NCI-H2029 treated with DMSO at 0.1 percent for 48 hours (cell line): ENCODE data around the gene CMBL.
A peak's percentile ranks its signal among the peaks of the same experiment; 100 is the strongest.
"Not testable (repeated sequence)": the region's sequence is repeated elsewhere in the genome, so short reads cannot be mapped to it uniquely, and the experiment has no call there.

Source experiments
- DNase-seq: peaks from one replicate; lab custom pipeline; 2025; lab: John Stamatoyannopoulos, UW

CMBL gene

DNA sequence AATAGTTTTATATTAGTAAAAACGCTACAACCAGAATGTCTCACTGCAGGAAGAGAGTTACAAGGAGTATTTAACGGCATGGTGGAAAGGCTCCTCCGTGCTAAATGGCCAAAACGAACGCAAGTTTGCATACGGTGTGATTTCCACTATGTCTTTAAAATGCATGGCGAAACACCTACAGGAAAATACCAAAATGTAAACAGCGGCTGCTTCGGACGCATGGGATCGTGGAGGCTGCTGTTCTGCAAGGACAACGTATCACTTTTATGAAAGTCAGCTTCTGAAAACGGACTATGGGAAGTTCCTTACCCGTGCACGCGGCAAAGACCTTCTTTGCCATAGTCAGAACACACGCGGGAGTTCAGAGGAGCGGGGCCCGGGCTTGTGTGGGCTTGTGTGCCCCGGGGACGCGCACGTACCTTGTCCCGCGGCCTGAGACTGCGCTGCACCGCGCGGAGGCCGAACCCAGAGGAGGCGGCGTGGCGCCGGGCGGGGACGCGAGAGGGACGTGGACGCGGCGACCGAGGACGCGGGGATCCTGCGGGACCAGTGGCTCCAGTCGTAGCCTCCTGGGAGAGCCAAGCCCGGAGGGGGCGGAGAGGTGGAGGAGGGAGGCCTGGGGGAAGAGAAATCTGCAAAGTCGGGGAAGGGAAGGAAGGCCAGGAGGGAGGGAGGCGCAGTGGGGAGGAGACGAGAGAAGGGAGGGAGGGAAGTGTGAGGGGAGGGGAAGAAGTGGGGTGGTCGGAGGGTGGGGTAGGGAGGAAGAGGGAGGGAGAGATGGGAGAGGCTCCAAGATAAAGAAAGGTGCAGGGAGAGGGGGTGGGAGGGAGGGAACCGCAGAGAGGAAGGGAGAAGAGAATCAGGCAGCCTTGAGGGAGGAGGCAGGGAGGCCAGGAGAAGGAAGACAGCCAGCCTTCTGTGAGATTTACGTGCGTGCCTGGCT lies at the start of gene CMBL:
Gene CMBL (minus strand): TSS at position 697 of the 943 bp plus-strand sequence. CDS start 17,140 bp downstream, outside the sequence.
- peak; percentile 87 for DNase-seq

DNA sequence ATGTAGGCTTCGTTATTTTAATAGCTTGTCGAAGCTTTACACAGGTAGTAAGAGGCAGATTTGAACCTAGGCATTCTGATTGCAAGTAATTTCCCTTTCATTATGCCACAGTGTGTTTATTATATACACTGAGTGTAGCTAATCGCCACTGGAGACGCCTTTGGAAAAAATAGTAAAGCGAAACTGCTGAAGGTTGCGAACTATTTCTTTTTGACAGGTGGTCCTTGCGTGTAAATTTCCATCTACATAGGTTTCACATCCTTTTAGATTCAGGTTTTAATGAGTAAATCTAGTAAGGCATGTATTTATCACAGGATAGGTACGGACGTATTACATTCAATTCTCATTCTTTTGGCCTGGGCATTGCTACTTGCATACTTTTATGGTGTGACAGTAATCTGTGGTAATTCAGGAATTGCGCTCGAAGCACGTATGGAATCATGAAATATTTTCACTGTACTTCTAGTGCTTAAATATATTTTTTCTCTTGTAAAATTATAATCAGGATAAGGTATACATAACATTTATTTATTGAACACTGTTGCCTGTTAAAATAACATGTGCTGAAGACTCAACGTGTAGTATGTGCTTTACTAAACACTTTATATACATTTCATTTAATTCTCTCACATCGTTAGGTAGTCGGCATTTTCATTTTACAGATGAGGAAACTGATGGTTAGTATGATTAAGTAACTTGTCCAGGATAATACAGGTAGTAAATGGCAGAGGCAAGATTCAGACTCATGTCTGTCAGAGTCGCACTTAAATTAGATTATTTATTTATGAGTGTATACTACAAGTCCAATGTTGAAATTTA lies 47.6 kb upstream of the CMBL start:
- DNase-seq = no peak

DNA sequence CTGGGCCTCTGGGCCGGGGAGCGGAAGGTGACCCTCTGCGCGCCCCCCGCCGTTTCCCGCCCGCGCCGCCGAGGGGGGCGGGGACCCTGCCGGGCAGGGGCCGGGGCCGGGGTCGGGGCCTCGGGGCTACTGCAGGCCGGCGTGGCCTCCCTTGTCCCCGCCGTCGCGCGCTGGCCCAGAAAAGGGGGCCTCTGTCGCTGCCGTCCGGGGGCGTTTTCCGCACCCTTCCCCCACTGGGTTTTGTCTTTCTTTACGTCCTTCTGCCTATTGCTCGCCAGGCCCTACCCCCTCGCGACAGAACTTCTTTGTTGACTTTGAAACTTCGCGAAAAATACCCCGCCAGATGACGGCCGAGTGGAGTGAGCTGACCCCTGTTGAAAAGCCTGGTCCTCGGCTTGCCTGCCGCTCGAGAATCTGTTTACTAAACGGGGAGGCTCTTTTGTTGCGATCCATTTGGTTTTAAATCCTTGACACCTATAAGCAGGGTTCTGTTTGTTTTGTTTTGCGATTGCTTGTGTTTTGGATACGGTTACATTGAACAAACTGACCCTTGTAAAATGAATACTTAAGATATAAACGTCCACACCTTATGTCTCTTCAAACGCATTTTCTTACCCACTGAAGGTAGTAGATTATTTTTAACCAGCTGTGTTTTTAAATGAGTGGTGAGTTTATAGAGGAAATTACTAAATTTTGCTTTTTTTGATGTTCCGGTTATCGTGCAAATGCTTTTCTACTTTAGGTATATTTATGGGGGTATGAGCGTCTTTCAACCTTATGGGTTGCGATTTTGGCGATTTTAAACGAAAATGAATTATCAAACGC lies 46.6 kb upstream of the CMBL start:
- no peak for DNase-seq

DNA sequence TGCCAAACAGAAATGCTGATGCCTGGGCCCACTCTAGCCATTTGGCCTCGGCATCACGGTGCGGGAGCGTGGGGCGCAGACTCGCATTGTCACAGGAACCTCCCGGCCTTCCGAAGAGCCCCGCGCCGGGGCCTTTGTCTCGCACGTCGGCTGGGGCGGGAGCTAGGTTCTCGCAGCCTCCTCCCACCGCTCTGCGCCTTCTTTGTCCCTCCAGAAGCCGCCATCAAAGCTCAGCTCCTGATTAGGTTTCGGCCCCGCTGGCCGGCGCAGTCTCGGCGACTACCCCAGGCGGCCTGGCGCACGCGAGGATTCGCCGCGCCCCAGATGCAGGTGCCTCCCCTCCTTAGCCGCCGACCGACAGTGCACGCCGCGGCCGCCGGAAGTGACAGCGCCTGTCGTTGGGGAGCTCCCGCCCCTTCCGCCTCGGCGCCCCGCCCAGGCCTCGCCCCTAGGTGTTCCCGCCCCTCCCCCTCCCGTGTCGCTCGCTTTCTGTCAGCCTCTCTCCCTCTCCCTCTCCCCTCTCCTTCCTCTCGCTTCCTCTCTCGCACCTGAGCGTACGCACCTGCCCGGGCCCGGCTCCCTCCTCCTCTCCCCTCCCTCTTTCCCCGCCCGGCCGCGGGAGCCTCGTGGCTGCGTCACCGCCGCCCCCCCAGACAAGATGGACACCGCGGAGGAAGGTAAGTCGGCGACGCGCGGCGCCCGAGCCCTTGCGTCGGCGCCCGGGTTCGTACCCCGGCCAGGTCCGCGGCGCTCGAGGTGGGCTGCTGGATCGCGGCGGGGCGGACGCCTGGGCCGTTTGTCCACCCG lies 45.7 kb upstream of the CMBL start, which contains the start of gene MARCHF6:
Gene MARCHF6 (plus strand): TSS at position 455 of the 807 bp plus-strand sequence. CDS start 204 bp downstream, at position 659.
- DNase-seq = peak; percentile 95

DNA sequence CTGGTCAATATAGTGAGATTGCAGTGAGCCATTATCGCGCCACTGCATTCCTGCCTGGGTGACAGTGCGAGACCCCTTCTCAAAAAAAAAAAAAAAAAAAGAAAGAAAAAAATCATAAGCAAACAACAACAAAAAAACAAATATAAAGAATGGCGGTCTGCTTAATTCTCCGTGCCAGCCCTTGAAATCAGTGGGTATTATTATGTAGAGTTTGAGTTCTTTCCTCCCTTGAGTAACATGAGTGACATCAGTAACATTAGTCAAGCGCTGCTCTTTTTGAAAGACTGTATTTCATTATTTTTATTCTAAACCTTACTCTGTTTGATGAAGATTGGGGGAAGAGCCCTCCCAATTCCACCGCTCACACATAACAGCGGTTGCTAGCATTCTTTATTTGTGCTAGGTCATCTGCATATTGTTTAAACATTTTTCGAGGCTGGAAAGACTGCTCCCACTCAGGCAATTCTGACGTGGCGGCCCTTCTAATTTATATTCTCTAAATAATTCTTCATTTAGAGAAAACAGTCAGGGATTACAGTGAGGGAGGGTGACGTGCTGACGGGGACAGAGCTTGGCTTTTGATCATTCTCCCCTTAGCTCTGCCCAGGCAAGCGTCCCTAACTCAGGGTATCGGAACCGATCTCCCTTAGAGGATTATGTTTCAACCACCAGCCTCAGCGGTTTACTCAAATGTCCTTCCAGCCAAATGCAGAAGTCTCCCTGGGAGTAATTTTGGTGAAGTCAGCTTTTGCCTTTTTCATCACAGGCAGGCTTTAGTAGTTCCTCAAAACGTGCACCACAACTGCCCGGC lies 44.9 kb upstream of the CMBL start:
- DNase-seq = peak; percentile 52

DNA sequence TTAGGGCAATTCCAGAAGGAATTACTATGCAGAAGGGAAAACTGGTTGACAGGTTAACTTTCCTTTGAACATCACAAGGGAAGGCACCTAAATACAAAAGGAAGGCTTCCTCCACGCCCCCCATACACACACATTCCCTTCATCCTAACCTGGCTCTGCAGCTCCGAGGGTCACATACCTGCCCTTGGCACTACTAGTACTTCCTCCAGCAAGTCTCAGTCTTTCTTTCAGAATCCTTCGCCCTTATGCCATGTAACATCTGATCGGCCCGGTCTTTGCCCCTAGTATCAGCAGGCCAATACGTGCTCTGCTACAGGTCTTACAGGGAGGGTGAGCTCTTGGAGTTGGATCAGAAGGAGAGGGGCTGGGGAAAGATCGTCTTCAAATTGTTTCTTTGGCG lies 44.2 kb upstream of the CMBL start:
- DNase-seq = no peak

DNA sequence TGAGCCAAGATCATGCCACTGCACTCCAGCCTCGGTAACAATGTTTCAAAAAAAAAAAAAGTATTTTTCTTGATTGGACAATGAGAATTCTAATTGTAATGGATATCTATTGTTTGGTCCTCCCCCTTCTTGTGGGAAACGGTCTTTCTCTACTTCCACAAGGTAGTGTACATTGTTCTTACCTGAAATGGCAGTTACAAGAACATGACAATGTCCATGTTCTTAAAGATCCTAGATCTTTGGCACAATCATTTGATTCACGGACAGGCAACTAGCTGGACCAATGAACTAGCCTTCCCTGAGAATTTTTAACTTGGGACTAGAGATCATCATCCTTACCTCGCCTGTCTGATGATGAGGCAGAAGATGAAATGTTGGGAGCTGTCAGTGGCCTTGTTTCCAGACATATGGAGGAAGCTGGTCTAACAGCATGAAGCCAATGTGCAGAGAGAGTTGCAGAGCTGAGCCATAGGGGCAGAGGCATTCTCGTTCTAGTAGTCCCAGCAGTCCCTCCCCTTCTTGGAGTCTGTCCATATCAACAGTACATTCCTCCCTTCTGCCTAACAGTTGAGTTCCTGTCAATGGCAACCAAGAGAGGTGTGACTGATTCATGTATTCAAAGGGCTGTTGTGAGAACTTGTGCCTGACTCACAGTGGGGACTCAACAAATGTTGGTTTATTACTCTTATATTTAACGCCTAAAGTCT lies 43.6 kb upstream of the CMBL start:
- no peak for DNase-seq

DNA sequence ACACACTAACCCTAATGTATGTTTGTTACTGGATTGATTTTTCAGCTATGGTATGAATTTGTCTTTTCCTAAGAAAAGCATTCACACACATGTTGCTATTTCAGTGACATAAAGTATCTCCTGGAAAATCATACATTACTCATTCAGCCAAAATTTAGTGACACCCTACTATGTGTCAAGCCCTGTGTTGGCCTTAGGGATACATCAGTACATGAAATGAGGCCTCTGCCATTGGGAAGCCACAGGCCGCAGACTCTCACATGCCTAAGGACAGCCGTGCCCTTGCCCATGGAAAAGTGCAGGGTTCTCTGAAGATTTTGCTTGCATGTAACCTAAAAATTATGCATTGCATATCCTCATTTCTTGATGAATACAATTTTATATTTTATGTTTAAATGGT lies 40.6 kb upstream of the CMBL start:
- no peak for DNase-seq

DNA sequence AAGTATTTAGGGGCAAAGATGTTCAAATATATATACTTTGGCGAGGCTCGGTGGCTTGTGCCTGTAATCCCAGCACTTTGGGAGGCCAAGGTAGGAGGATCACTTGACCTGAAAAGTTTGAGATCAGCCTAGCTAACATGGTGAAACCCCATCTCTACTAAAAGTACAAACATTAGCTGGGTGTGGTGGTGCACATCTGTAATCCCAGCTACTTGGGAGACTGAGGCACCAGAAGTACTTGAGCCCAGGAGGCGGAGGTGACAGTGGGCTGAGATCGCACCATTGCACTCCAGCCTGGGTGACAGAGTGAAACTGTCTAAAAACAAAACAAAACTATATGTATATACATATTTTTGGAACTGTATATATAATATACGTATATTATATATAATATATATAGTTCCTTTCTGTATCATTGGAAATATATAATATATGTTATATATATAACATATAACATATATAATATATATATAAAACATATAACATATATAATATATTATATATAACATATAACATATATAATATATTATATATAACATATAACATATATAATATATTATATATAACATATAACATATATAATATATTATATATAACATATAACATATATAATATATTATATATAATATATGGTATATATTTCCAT lies 36.9 kb upstream of the CMBL start:
- not testable (repeated sequence) for DNase-seq

DNA sequence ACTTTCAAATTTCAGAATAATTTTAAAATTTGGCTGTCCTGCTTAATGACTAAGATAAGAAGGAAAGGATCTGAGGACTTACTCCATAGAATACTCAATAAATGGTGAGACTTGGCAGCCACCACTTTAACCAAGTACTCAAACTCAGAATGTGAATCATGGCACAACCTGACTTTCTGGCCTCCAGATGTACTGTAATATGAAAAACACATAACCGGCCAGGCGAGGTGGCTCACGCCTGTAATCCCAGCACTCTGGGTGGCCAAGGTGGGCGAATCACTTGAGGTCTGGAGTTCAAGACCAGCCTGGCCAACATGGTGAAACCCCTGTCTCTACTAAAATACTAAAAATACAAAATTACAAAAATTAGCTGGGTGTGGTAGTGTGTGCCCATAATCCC lies 35.8 kb upstream of the CMBL start:
- no peak for DNase-seq

DNA sequence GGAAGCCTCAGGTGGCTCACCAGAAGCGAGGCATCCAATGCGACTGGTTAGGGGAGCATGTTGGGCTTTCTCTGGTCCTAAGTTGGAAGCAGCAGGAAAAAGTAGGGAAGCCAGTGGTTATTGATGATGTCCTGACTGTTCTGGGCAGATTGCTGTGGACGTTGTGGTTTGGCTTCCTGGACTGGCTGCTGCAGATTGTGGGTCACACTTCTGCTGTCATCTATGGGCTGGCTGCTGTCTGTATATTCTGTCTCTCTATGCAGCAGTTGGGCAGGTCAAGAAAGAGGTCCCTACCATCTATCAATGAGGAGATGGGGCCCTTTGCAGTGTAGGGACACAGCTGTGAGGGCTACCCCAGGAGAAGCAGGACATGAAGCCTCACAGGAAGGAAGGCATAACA lies 32.3 kb upstream of the CMBL start:
- DNase-seq = no peak

DNA sequence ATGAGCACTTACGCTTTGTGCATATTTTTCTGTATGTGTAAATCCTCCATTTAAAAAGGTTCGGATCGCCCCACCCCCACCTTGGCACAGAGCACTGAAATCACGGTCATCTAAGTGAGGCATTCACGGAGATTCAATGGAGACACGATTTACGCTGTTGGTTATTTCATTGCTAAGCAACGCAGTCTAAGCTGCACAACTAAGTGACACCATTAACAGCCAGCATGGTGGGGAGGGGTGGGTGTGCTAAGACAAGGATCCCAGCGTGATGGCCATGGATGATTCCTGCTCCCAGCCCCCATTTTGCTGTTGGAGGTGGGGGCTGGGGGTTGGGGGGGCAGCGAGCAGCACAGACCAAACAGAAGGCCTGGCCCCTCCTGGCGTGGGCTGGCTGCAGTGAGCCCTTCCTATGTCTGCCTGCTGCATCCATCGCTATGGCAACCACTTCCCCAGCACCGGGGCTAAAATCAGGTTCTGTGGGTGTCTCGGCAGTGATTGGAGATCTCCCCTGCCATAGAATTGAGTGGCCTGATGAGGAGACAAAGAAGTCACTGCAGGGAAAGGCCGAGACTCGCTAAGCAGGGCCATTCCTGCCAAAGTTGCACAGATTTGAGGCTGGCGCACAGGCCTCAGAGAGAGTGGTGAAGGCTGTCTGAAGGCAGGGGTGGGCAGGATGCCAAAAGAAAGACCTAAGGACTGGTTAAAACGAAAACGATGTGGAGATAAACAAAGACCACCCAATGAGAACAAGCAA lies 31.5 kb upstream of the CMBL start:
- DNase-seq = no peak

DNA sequence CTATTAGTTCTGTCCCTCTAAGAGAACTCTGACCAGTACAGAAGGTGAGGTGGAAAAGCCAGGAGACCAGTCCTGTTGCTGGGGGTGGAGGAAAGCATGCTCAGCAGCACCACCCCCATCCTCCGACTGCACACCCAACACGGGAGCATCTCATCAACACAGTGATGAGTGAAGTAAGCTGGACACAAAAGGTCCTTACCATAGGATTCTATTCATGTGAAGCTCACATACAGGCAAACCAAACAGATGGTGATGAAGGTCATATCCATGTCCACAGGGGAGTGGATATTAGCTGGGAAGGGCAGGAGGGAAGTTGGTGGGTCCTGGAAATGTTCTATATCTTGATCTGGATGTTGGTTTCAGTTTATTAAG lies 31.0 kb upstream of the CMBL start:
- no peak for DNase-seq

DNA sequence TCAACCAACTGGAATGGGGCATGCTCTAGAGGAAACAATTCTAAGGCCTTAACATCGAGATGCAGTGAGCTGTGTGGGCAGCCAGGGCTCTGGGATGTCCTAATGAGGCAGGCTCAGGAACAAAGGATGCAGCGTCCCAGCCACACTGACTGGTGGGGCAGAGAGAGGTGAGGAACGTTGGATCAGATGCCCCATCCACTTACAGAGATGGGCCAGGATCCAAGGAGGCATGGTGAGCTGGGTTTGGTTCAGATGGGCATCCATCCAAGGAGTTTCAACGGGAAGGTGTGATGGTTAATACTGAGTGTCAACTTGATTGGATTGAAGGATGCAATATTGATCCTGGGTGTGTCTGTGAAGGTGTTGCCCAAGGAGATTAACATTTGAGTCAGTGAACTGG lies 30.3 kb upstream of the CMBL start:
- DNase-seq = peak; percentile 26

DNA sequence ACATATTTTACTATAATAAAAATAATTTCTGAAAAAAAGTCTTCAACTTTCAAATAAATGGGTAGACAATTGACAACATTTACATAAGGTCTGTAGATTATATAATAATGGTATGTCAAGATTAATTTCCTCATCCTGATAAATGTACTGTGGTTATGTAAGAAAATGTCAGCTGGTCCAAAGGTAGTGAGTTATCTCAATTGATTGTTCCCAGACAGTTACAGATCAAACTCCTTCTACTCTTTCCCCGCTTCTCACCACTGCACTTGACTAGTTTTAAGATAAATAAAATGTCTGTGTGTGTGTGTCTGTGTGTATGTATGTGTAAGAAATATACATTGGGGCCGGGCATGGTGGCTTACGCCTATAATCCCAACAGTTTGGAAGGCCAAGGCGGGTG lies 29.4 kb upstream of the CMBL start:
- DNase-seq = no peak

DNA sequence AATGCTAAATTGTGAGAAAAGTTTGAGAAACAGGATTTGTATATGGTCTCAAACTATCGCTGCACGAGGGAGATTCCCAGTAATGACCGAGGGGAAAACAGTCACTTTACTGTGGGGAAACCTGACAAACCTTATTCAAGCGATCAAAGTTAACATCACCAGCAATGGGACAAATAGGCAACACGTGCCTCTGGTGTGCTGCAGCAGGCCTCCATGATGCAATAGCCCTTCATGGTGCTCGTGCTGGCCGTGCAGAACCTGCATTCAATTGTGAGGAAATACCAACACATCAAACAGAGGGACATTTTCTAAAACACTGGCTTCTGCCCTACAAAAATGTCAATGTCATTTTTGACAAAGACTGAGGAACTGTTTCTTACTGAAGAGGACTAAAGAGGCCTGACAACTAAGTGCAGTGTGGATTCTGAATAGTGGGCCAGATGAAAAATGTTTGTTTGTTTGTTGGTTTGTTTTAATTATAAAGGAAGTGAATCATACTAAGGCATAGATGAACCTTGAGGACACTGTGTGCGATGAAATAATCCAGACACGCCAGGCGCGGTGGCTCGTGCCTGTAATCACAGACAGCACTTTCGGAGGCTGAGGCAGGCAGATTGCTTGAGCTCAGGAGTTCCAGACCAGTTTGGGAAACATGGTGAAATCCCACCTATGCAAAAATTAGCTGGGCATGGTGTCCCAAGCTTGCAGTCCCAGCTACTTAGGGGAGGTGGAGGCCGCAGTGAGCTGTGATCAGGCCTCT lies 28.2 kb upstream of the CMBL start:
- DNase-seq = no peak

DNA sequence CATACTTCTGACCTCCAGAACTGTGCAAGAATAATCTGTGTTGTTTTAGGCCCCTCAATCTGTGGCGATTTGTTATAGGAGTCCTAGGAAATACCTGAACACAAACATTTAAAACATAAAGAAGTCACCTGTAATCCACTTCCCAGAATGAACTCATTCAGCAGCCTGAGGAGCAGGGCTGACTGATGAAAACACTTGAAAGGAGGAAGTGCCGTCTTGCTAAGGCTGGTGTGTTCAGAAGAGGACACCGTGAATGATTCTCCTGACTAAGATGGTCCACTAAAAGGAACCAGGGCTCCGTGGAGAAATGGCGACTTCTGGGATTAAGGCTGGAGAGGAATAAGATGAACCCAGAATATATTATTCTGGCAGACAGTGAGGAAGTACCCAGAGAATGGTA lies 27.1 kb upstream of the CMBL start:
- no peak for DNase-seq
